Measurements from ENCODE around the gene GORASP1.

DNA sequence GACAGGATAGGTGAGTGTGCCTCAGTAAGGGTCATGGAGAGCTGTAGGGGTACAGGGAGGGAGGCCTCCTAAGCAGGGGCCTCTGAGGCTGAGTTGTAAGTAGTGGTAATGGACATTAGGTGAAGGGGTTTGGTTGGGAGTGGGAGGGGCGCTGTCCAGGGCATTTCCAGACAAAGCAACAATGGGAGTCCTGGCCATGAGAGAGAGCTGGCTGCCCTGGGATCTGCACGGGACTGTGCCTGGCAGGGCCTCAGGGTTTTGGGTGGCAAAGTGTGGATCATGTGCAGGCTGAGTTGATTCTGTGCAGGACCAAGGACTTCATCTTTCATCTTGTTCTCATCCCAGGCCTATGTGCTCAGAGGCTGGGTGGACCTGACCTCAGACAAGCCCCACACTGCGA lies 4.7 kb upstream of the GORASP1 start:
- TF ChIP-seq, protein P1, sequence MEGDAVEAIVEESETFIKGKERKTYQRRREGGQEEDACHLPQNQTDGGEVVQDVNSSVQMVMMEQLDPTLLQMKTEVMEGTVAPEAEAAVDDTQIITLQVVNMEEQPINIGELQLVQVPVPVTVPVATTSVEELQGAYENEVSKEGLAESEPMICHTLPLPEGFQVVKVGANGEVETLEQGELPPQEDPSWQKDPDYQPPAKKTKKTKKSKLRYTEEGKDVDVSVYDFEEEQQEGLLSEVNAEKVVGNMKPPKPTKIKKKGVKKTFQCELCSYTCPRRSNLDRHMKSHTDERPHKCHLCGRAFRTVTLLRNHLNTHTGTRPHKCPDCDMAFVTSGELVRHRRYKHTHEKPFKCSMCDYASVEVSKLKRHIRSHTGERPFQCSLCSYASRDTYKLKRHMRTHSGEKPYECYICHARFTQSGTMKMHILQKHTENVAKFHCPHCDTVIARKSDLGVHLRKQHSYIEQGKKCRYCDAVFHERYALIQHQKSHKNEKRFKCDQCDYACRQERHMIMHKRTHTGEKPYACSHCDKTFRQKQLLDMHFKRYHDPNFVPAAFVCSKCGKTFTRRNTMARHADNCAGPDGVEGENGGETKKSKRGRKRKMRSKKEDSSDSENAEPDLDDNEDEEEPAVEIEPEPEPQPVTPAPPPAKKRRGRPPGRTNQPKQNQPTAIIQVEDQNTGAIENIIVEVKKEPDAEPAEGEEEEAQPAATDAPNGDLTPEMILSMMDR (IDR thresholded peaks at IDR 0.05 in 8 of 11, conservative IDR thresholded peaks at IDR 0.05 in 3 of 11) = no peak
- TF ChIP-seq POLR2AphosphoS5 (IDR thresholded peaks at IDR 0.05) = no peak
- no peak for TF ChIP-seq POLR2A (IDR thresholded peaks at IDR 0.05)

Data from spleen (tissue), 7 donors.